ENCODE results near the gene AADACL4.

GRCh38 chr1:12608311-12608957, 35.5 kb upstream of the AADACL4 start:
- no peak for TF ChIP-seq CTCF (IDR thresholded peaks at IDR 0.05; ENCODE audit: low read depth, low read length)
- TF ChIP-seq POLR2A (IDR thresholded peaks at IDR 0.05; ENCODE audit: extremely low read depth, insufficient read length), result no peak
- no peak for TF ChIP-seq MAX (IDR thresholded peaks at IDR 0.05; ENCODE audit: low read depth, low read length)
- TF ChIP-seq MYC (IDR thresholded peaks at IDR 0.05; ENCODE audit: low read depth, low read length), result no peak
